HEK293T (cell line): ENCODE results near the gene NECTIN3.

Experiments
- ARNT ChIP-seq: fragments of 450-650 bp; IDR thresholded peaks from 2 replicates; pipeline ENCODE4 v1.6.1; 2017; ENCODE audit warnings: mild to moderate bottlenecking
- BHLHE40 ChIP-seq: fragments of 450-650 bp; IDR thresholded peaks from 2 replicates; pipeline ENCODE4 v1.6.1; 2016; ENCODE audit warnings: mild to moderate bottlenecking, moderate library complexity, borderline replicate concordance
- ELF4 ChIP-seq: fragments of 450-650 bp; IDR thresholded peaks from 2 replicates; pipeline ENCODE4 v1.6.1; 2017; ENCODE audit warnings: antibody characterized with exemption
- FOXM1 ChIP-seq: fragments of 450-650 bp; IDR thresholded peaks from 2 replicates; pipeline ENCODE4 v1.6.1; 2017; ENCODE audit warnings: mild to moderate bottlenecking, borderline replicate concordance
- NFRKB ChIP-seq: fragments of 450-650 bp; IDR thresholded peaks from 2 replicates; pipeline ENCODE4 v1.6.1; 2016; ENCODE audit warnings: mild to moderate bottlenecking, moderate library complexity
- SUZ12 ChIP-seq: fragments of 450-650 bp; IDR thresholded peaks from 2 replicates; pipeline ENCODE4 v1.6.1; 2016; ENCODE audit warnings: mild to moderate bottlenecking
- TF ChIP-seq, protein P1 (sequence below): fragments of 450-650 bp; IDR thresholded peaks from 2 replicates; pipeline ENCODE4 v1.6.1; 2016

DNA sequence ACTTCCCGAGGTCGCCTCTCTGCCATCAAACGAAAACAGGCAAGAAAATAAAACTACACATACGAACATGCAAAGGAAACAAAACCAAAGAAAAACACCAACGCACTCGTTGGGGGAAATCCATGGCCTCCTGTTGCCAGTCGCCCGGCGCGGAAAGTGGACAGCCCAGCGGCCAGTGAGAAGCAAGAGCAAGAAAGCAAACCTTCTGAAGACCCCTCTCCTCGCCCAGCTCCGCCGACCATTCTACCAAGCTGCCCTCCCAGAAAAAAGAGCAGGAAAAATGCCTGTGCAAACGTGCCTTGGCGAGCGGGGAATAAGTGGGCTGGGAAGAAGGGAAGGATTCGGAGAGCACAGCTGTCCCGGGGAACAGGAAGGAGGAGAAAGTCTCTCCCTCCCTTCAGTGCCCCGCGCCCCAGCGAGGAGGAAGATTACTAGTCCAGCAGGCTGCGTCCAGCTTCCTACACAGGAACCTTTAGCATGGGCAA, 802 bp upstream of the NECTIN3 start:
- TF ChIP-seq ARNT (no peak), SUZ12 (no peak), ELF4 (no peak), NFRKB (no peak), BHLHE40 (no peak), FOXM1 (no peak)
- TF ChIP-seq, protein P1, sequence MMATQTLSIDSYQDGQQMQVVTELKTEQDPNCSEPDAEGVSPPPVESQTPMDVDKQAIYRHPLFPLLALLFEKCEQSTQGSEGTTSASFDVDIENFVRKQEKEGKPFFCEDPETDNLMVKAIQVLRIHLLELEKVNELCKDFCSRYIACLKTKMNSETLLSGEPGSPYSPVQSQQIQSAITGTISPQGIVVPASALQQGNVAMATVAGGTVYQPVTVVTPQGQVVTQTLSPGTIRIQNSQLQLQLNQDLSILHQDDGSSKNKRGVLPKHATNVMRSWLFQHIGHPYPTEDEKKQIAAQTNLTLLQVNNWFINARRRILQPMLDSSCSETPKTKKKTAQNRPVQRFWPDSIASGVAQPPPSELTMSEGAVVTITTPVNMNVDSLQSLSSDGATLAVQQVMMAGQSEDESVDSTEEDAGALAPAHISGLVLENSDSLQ, result no peak
